GM21515 (cell line): ENCODE data around the gene CPAMD8.

Source experiments
- ATAC-seq: cut with Tn5 transposase; IDR thresholded peaks from one replicate; pipeline ENCODE4 v1.9.1; 2021; ENCODE audit not compliant: unreplicated experiment

The CPAMD8 gene

GRCh38 chr19:16895467-16896145 is 131.0 kb downstream of the CPAMD8 start:
- no peak for ATAC-seq

- ATAC-seq: no peak
Observed at GRCh38 chr19:16894080-16894479, 132.5 kb downstream of the CPAMD8 start.

- no peak for ATAC-seq
Observed at GRCh38 chr19:16893686-16893989, 133.0 kb downstream of the CPAMD8 start.

- no peak for ATAC-seq
Observed at GRCh38 chr19:16892868-16893685, 133.5 kb downstream of the CPAMD8 start.

DNA sequence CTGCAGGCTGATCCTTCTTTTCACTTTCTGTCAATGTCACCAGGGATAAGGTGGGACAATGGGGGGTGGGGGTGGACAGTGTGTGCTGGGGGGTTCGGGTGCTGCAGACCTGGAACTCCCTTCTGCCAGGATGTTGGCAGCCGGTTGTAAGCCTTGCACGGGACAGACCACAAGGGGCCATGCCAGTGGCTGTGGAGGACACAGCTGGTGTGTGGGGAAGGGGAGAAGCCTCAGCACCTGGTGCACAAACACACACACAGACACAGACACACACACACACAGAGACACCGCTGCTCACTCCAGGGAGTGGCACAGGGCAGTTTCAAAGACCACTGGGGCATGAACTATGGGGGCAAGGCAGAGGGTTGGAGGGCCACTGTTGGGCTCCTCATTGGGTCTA is 134.2 kb downstream of the CPAMD8 start:
- no peak for ATAC-seq

GRCh38 chr19:16891696-16892382 is 134.8 kb downstream of the CPAMD8 start:
- ATAC-seq: no peak

DNA sequence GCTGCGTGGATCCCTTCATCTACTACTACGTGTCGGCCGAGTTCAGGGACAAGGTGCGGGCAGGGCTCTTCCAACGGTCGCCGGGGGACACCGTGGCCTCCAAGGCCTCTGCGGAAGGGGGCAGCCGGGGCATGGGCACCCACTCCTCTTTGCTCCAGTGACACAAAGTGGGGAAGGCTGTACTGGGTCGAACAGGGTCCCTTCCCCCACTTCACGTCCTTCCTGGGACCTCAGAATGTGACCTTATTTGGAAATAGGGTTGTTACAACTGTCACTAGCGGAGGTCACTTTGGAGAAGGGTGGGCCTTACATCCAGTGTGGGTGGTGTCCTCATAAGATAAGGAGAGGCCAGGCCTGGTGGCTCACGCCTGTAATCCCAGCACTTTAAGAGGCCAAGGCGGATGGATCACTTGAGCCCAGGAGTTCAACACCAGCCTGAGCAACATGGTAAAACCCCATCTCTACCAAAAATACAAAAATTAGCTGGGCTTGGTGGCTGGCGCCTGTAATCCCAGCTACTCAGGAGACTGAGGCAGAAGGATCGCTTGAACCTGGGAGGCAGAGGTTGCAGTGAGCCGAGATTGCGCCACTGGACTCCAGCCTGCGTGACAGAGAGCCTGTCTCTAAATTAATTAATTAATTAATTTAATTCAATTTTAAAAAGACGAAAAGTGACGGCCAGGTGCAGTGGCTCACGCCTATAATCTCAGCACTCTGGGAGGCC is 136.0 kb downstream of the CPAMD8 start:
- ATAC-seq: no peak

- no peak for ATAC-seq
Observed at GRCh38 chr19:16889883-16890460, 136.6 kb downstream of the CPAMD8 start.

DNA sequence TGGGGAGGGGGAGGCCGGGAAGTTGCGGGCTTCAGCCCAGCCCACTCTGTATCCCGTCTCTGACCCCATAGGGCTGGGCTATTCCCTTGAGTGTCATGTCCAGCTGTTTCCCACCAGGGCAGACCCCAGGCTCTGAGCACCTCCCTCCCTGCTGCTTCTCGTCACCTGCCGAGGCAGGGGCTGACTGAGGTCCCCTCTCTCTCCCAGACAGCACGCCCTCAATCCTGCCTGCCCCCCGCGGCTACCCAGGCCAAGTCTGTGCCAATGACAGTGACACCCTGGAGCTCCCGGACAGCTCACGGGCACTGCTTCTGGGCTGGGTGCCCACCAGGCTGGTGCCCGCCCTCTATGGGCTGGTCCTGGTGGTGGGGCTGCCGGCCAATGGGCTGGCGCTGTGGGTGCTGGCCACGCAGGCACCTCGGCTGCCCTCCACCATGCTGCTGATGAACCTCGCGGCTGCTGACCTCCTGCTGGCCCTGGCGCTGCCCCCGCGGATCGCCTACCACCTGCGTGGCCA is 137.2 kb downstream of the CPAMD8 start:
- ATAC-seq: no peak

- ATAC-seq: no peak
Observed at GRCh38 chr19:16888629-16889365, 137.8 kb downstream of the CPAMD8 start, which contains the start of gene F2RL3. Gene F2RL3, plus strand, starts transcription at chr19:16888999. Its CDS starts 191 bp downstream, at chr19:16889190.

GRCh38 chr19:16887353-16888265 is 139.0 kb downstream of the CPAMD8 start:
- no peak for ATAC-seq

DNA sequence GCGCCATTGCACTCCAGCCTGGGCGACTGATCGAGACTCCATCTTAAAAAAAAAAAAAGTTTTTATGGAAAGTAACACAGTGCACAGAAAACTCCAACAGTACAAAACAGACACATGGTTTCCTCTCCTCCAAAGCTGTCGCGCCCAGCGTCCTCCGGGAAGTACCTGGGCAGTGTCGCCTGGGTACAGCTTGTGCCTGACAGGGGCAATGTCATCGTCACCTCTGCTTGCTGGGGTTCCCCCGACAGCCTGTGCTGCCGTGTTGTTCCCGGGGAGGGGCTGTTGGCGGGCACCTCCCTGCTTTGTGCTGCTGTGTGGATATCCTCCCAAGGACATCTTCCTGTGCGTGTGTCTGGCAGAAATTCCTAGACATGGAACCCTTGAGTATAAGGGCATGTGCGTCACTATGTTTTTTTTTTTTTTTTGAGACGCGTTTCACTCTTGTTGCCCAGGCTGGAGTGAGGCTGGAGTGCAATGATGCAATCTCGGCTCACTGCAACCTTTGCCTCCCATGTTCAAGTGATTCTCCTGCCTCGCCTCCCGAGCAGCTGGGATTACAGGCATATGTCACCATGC is 140.2 kb downstream of the CPAMD8 start:
- ATAC-seq: no peak

DNA sequence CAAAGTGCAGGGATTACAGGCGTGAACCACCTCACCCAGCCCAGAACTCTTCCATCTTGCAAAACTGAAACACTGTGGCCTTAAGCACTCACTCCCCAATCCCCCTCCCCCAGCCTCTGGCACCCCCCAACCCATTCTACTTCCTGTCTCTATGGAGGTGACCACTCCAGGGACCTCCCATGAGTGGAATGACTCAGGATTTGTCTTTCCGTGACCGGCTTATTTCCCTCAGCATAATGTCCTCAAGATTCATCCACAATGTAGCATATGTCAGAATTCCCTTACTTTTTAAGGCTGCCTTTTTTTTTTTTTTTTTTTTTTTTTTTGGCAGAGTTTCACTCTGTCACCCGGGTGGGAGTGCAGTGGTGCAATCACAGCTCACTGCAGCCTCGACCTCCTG is 141.4 kb downstream of the CPAMD8 start:
- ATAC-seq: no peak

- ATAC-seq: no peak
Observed at GRCh38 chr19:16883522-16883921, 143.1 kb downstream of the CPAMD8 start.

- ATAC-seq: no peak
Observed at GRCh38 chr19:16882146-16882545, 144.5 kb downstream of the CPAMD8 start.

DNA sequence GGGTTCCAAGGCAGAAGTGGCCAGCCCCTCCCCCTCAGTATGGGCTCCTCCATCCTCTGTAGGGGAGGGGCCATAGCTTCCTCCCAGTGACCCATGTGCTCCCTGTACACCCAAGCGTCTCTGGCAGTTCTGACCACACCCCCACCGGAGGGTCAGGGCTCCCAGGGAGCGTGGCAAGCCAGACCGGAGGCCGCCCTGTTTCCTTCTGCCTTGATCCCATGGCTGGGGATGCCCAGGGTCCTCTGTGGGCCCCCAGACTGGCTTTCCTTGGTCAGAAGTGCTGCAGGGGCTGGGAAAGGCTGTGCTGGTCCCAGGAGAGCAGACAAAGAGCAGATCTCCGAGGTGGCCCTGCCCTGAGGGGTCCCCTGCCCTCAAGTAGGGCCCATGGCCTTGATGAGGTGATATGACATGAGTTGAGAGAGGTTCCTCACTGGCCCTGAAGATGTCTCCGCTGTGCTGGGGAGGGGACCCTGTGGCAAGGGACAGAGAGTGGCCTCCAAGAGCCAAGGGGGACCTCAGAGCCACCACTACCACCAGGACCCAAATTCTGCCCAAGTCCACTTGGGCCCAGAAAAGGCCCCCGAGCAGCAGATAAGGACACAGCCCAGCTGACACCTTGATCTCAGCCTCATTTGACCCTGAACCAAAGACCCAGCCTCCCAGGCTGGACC is 145.6 kb downstream of the CPAMD8 start:
- ATAC-seq: no peak

- ATAC-seq: no peak
Observed at GRCh38 chr19:16878181-16878965, 148.2 kb downstream of the CPAMD8 start.
